22Rv1 (cell line): ENCODE results near the gene TMEM170A.

Experiments
- CTCF ChIP-seq: fragments of 450-650 bp; IDR thresholded peaks from 2 replicates; pipeline ENCODE4 v1.5.1; 2017; ENCODE audit warnings: mild to moderate bottlenecking
- ZFX ChIP-seq: fragments of 450-650 bp; IDR thresholded peaks from 2 replicates; pipeline ENCODE4 v1.6.1; 2017; ENCODE audit warnings: antibody characterized with exemption, borderline replicate concordance

GRCh38 chr16:75478480-75479345 lies 14.2 kb upstream of the TMEM170A start:
- TF ChIP-seq CTCF, result no peak
- TF ChIP-seq ZFX, result no peak
